ENCODE data around the gene MUSTN1.

The MUSTN1 gene

DNA sequence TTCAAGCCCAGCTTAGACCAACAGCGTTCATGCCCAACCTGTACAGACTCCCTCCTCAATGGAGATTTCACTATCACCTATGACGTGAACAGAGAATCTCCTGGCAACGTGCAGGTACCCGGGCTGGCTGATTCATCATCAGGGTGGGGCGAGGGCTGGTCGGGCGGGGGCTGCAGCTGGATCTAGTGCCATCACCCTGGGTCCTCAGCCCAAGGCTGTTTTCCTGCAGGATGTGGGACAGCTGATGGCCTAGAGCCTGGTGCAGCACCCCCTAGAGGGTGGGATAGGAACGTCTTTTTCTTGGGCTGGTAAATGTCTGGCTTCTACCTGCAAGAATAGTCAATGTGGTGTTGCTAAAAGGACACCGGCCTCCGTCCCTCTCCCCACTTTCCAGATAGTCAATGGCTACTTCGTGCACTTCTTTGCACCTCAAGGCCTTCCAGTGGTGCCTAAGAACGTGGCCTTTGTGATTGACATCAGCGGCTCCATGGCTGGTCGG lies 35.8 kb downstream of the MUSTN1 start:
- DNase-seq, result no peak

DNA sequence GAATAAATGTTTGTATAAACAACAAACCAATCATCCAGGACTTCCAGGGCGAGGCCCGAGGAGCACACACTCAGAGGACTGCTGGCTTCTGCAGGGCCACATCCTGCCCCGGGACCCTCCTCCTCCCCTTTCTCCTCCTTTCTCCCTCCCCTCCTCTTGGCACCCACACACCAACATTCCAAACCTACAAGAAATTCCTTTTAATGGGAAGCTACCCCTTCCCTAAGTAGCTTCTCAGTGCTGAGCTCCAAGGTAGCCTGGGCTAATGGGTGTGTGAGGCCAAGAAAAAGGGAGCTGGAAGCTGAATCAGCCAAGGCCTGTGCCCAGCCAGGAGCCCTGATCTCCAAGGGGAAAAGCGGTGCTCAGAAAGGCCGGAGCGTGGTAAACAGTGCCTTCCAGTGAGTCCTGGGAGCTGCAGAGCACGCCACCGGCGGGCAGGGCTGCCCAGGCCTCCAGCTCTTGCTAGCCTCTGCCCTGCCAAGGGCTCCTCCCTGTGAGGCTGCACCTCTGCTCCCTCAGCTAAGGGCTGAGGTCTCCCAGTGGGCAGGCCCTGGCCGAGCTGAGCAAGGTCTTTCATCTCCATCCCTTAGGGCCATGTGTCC lies 36.3 kb downstream of the MUSTN1 start:
- no peak for DNase-seq

DNA sequence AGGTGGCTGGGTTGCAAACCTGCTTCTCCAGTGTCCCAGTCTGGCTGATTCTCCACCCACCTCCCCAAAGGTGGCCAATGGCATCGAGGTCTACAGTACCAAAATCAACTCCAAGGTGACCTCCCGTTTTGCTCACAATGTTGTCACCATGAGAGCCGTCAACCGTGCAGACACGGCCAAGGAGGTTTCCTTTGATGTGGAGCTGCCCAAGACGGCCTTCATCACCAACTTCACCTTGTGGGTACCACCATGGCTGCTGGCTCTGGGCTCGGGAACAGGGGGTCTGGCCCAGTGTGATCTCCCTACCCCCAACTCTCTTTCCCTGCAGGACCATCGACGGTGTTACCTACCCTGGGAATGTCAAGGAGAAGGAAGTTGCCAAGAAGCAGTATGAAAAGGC lies 38.4 kb downstream of the MUSTN1 start:
- no peak for DNase-seq

DNA sequence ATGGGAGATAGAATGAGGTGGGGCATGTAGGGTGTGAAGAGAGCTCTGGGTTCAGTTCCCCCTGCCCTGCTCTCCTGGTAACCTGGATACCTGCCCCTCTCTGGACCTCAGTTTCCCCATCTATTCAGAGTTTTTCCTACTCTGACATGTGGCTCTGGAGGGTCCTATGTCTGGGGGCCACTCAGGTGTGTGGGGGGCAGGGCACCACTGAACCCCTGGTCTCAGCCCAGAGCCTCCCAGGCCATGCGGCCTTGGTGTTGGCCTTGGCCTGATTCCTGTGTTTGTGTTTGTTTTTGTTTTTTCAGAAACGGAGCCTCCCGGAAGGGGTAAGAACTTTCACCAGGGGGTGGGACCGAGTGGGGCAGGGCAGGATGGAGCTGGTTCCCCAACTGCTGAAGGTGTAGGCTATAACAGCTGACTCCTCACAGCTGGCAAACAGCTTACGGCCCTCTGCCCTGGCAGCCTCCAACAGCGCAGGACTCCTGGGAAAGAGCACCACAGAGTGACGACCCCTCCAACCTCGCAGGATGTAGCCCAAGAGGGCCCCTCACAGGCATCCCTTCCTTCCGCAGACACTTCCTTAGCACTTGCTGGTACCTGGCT lies 39.4 kb downstream of the MUSTN1 start:
- DNase-seq, result no peak

DNA sequence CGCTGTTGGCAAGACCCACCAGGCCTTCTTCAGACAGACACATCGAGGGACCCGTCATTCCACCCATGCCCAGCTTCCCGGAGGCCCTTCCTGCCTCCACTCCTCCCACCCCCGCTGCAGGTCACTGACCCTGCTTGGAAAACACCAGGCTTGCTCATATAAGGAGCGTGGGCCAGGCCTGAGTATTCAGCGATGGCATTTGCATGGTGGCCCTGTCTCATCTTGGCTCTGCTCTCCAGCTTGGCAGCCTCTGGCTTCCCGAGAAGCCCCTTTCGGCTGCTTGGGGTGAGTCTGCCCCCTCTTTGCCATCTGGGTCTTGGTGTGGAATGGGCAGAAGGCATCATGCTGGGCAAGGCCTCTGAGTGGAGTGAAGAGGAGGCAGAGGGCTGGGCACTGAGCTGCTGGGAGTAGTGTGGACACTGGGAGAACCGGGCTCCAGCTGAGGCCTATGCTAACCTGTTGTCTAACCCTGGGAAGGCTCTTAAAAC lies 40.2 kb downstream of the MUSTN1 start, which contains the start of gene ITIH3:
Gene ITIH3 (plus strand): TSS at position 185 of the 488 bp plus-strand sequence. CDS start 8 bp downstream, at position 193.
- DNase-seq, result no peak

DNA sequence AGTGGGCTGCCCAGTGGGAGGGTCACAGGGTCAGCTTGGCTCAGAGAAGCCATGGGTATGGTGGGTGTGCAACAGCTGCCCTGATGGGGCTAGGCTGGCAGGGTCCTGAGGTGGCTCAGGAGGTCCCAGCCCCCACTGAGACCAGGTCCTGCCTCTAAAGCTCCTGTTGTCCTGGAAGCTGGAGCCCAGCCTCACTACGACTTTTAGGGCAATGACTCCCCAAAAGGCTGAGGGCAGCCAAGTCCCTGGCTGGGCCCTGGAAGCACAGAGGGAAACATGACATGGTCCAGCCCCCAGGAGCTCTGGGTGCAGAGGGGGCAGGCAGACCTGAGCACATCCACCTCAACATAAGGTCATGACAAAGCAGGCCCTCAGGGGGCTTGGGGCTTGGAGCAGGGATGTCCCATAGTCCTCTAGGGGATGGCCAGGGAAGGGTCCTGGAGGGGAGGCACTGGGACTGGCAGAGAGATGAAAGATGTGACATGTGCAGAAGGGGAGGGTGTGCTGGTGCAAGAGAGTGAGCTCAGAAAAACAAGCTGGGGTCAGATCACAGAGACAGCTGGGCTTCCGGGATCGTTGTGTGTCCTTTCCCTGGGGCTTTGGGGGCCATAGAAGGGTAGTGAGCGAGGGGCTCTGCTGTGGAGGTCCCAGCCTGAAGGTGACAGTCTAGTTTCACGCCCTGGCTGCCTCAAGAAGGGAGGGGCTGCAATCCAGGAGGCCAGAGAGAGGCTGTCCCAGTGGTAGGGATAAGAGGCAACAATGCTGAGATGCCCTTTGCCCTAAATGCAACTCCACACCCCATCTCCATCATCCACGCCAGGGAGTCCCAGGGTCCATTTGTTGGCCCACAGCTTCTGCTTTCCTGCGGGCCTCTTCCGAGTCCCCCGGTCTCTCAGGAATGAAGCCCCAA lies 40.9 kb downstream of the MUSTN1 start:
- DNase-seq, result no peak

DNA sequence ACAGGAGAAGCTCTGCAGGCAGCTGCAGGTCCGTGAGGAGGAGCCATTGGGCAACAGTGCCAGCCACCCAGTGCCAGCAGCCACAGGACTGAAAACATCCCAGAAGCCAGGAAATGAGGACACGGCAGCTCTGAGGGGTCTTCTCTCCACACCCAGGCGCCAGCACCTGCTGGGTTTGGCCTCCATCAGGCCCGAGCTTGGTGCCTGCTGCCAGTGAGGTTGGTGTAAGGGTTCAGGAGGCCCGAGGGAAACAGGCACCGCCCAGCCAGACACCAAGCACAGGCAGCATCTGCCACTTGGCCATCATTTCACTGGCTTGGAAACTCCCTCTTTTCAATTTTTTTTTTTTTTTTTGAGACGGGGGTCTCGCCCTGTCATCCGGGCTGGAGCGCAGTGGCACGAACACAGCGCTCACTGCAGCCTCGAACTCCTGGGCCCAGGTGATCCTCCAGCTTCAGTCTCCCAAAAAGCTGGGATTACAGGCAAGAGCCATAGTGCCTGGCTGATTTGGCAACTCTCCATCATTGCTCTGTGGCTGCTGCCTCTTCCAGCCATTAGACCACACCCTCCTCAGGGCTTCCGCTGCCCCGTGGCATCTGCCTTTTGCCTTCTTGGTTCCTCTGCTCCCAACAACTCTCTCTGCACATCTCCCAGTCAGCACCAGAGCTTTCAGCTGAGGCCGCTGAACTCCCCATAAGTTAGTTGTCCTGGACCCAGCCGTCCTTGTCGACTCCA lies 41.7 kb downstream of the MUSTN1 start:
- DNase-seq, result no peak

DNA sequence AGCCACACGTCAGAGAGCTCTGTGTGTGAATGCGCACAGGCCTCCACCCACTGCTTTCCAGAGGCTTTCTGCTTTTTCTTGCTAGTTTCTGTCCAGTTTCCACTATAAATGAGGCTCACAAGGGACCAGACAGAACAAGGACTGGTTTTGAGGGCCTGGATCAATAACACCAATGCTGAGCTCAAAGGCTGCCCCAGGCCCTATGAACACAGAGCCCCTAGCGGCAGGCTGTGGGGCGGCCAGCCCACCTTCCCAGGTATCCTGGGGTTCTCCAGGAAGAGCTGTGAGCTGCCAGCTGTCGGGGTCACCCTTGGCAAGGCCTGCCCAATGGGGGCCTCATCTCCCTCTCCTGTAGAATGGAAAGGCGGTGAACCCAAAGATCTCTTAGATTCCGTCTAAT lies 42.4 kb downstream of the MUSTN1 start:
- DNase-seq, result no peak

DNA sequence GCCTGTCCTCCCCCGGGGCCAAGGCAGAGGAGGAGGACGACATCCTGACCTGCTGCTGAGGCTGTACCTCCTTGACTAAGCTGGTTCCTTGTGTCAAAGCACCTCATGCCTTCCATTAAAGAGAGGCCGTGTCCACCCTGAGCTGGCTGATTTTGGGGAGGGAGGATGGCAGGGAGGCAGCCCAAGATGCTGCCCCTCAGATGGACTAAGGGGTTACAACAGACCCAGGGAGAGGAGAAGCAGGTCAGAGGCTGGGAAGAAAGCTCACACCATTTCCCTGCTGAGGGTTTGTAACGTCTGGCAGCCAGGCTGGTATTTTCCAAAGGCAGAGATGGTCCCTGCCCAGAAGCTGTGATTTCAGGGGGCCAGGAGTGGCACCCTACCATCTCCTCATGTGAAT lies 42.9 kb downstream of the MUSTN1 start:
- DNase-seq, result no peak

DNA sequence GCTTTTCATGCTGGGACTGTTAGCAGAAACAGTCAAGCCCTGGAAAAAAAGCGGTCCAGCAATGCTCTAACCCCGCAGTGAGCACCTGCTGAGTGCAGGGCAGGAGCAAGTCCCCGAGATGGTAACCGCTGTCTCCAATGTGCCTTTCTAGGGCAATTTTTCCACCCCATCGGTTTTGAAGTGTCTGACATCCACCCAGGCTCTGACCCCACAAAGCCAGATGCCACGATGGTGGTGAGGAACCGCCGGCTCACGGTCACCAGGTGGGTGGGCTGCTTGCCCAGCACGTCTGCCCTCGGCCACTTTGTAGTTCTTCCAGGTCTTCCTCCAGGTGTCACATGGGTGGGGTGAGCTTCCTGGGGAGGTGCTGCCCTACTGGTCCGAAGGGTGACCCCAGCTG lies 43.5 kb downstream of the MUSTN1 start:
- DNase-seq, result no peak

DNA sequence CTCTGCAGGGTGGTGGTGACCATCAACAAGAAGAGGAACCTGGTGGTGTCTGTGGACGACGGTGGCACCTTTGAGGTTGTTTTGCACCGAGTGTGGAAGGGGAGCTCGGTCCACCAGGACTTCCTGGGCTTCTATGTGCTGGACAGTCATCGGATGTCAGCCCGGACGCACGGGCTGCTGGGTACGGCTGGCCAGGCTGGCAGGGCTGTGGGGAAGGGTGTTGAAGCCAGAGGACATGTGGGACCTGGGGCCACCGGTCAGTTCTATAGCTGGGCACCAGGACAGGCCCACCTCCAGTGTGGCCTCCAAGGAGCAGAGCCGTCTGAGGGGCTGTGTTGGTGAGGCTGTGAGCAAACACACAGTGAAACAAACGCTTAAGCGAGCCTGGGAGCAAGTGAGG lies 44.1 kb downstream of the MUSTN1 start:
- no peak for DNase-seq

DNA sequence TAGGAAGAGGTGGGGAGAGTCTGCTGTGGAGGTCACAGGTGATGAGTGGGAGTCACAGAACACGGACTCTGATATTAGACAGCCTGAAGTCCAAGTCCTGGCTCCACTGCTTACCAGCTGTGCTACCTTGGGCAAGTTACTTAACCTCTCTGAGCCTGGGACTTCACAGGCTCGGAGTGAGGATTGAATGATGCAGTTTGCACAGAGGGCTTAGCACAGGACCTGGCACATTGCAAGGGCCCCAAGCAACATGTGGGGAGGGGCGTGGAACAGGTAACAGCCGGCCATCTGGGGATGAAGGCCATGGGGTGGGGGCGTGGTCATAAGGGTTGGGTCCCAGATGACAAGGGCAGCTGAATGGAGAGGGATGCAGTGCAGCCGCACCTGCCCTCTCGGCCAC lies 44.5 kb downstream of the MUSTN1 start:
- no peak for DNase-seq

DNA sequence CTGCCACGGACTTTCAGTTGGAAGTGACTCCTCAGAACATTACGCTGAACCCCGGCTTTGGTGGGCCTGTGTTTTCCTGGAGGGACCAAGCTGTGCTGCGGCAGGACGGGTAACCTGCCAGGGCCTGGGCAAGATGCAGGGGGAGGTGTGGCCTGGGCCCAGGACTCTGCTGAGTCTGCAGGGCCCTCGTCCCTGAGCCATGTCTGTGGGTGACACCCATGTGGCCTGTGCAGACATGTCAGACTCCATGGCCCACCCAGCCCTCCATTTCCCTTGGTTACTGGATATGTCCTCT lies 45.1 kb downstream of the MUSTN1 start:
- no peak for DNase-seq

DNA sequence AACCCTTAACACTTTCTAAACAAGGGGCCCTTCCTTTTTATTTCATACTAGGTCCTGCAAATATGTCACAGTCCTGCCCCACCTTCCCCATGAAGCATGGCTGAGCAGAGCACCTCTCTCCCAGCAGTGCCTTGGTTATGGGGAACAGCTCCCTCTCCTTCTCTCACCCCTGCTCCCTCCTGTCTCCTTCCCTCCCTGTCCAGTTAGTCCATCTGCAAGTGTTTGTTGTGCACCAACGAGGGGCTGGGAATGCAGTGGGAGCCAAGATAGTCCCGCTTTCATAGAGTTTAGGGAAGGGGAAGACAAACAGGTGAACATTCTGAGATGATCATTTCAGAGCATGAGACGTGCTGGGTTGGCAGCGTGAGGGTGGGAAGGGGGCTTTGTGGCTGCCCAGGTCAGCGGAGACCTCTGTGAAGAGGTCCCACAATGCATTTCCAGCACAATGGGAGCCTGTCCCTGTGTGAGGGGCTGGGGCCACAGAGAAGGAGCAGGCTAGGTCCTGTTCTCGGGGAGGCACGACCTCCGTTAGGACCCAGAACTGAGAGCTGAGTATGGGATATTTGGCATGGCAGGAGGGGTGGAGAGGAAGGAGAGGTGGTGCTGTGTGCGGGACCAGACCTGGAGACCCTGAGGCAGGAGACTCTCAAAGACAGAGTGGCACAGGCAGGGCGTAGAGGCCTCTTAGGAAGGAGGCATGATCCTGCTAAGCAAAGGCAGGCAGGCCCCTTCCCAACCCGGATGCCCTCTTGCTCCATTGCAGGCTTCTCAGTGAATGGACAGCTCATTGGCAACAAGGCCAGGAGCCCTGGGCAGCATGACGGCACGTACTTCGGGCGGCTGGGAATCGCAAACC lies 45.7 kb downstream of the MUSTN1 start:
- DNase-seq, result no peak

DNA sequence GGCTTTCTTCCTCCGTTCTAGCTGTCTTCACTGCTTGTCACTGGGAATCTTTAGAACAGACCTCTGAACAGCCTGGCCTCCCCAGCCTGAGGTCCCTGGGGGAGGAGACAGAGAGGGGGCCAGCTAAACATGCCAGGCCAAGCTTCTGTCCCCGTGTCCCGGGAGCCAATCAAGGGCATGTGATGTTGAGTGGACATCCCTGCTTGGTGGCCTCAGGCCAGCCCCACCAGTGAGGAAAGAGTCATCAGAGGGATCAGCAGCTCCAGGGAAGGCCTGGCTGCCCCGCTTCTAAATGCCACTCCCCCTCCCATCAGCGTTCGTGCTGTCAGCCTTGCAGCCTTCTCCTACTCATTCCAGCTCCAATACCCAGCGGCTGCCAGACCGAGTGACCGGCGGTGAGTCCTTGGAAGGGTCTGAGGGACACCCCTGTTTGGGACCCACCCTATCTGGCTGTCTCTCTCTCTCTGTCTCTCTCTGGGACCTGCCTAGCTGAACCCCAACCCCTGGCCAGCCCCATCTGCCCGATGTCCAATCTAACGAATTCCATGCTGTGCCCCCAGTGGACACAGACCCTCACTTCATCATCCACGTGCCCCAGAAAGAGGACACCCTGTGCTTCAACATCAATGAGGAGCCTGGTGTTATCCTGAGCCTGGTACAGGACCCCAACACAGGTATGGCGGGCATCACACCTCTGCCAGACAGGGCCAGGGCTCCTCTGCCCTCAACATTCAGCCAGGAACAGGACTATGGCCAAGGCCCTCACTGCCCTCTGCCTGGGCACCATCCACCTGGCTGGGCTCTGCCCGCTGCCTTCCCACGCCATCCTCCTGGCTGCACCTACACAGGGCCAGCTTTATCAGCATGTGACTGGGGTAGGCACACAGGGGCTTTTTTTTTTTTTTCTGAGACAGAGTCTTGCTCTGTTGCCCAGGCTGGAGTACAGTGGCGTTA lies 46.9 kb downstream of the MUSTN1 start:
- no peak for DNase-seq

DNA sequence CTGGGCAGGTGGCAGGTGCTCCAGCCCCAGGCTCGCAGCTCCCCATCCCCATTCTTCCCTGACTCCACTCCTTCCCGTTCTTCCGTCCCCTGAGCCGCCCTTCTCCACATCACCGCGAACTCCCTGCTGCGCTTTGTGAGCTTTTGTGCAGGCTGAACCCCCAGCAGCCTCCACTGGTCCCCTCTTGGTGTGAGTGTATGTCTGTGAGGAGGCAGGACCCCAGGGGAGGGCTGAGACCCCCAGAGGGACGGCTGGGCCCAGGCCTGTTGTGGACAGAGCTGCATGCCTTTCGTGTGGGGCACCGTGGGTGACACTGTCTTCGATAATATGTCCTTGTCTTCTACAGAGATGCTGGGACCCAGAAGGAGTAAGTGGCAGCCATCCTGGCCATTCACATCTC lies 47.6 kb downstream of the MUSTN1 start:
- DNase-seq, result no peak

DNA sequence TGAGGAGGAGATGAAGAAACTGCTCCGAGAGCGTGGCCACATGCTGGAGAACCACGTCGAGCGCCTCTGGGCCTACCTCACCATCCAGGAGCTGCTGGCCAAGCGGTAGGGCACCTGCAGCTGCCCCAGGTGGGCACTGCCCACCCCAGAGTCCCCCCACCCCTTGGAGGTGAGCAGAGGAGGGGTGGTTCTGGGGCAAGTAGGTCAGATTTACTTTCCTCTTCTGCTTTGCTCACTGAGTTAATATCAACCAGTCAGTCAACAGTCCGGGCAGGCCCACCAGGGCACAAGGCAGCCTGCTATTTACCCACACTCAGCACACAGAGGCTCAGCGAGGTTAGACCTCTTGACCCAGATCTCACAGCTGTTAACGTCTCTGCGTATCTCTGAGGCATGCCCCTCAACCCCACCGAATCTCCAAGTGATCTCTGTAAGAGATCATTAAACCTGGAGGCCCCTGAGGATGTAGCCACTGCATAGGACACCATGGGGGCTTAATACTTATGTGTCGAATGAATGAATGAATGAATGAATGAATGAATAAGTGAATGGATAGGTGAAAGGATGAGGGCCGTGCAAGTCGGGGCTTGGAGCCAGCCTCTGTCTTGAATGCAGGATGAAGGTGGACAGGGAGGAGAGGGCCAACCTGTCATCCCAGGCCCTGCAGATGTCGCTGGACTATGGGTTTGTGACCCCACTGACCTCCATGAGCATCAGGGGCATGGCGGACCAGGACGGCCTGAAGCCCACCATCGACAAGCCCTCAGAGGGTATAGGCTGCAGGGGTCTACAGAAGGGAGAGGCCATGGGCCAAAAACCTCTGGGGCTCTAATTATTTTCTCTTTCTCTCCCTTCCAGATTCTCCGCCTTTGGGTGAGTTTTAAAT lies 48.2 kb downstream of the MUSTN1 start:
- no peak for DNase-seq

DNA sequence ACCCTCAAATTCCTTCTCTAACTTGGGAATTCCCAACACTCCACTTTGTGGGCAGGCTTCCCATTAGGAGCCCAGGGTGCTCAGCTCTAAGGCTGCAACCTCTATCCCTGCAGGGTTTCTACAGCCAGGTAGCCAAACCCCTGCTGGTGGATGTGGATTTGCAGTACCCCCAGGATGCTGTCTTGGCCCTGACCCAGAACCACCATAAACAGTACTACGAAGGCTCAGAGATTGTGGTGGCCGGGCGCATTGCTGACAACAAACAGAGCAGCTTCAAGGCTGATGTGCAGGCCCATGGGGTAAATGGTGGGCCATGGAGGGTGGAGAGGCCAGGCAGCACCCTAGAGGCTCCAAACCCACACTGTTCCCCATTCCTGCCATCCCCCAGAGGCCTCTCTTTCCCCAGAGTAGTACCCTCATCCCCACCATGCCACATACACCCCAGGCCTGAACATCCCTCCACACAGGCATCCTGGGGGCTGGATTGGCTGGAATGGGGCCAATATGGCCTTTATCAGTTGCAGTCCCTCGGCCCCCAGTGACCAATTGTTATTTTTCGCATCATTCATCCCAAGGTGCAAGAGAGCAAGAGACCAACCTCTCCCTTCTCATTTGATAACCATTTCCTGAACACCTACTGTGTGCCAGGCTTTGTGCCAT lies 49.8 kb downstream of the MUSTN1 start:
- DNase-seq, result no peak

DNA sequence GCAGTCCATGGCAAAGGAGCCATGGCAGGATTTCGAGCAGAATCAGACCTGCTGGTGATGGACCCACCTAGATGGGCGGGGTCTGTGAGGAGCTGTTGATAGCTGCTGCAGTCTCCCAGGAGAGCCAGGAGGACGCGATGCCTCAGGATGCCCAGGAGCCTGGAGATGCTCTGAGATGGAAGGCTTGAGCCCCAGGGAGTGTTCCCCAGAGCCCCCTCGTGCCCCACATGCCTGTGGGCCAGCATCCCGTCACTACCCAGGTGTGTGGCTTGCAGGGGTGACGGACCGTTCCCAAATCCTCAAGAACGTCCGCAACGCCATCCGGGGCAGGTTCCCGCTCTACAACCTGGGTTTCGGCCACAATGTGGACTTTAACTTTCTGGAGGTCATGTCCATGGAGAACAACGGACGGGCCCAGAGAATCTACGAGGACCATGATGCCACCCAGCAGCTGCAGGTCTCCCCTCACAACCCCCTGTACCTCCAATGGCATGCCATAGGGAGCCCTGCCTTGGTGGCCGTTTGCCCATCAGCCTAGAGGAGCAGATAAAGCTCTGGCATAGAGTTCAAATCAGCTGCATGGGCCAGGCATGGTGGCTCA lies 50.7 kb downstream of the MUSTN1 start:
- no peak for DNase-seq

Measured in cortex of kidney (tissue), 1 donor.